COR-L47 (cell line): Measurements from ENCODE around the gene PRKN.

Experiments
- DNase-seq: peaks from one replicate; lab custom pipeline; 2025; lab: John Stamatoyannopoulos, UW

PRKN gene

GRCh38 chr6:162118706-162119105 is 608.9 kb downstream of the PRKN start:
- DNase-seq: no peak

DNA sequence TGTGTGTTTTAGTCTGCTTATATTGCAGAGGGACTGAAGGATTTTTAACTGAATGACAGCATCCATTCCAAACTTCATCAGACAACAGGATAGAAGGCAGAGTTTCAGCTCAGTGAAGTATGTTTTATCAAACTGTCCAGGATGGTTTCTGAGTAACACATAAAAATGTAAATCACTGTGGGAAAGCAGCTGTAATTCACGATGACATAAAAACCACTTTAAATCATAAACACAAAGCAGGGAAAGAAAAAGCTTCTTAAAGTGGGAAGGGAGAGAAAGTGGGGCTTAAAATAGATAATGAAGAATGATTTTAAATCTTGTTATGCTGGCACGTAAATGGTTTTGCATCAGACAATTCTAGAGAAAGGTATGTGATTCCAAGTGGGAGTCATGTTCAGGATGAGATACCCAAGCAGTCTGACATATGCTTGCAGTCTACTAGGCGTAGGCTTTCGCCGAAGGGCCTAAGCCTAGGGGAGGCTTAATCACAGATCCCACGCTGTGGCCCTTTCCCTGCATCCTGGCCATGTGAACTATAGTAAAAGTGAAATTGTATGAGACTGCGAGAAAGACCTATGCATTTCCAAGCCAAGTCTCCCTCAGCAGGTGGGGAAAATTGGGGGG is 610.6 kb downstream of the PRKN start:
- DNase-seq: no peak

- no peak for DNase-seq
These were observed 618.0 kb downstream of the PRKN start for GRCh38 chr6:162109480-162110050.

GRCh38 chr6:162108041-162108440 is 619.5 kb downstream of the PRKN start:
- DNase-seq: no peak

GRCh38 chr6:162100096-162100495 is 627.5 kb downstream of the PRKN start:
- DNase-seq: no peak

DNA sequence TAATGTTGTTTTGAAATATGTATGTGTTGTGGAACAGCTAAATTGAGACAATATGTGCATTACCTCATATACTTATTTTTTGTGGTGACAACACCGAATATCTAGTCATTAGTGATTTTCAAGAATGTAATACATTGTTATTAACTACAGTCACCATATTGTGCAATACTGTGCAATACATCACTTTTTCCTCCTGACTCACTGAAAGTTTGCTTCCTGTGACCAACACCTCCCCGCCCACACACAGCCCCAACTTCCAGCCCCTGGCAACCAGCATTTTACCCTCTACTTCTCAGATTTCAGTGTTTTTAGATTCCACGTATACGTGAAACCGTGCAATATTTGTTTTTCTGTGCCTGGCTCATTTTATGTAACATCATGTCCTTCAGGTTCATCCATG is 627.9 kb downstream of the PRKN start:
- DNase-seq: no peak

GRCh38 chr6:162092816-162093502 is 634.6 kb downstream of the PRKN start:
- DNase-seq: no peak

GRCh38 chr6:162090734-162091133 is 636.8 kb downstream of the PRKN start:
- DNase-seq: no peak

DNA sequence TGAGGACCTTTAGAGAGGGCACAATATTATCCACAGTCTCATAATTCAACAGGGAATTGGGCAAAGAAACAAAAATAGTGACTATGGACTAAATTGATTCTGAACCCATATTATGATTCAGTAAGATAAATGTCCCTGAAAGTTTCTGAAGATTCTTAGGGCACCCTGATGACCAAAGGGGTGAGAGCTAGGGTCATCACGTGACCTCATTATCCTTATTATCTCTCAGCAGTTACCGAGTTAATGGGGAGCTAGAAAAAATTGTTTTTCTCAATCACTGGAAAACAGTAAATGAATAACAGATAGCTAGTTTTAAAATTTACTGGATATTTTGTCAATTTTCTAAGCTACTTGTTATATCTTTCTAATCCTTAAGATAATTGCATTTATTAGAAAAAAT is 639.5 kb downstream of the PRKN start:
- no peak for DNase-seq

DNA sequence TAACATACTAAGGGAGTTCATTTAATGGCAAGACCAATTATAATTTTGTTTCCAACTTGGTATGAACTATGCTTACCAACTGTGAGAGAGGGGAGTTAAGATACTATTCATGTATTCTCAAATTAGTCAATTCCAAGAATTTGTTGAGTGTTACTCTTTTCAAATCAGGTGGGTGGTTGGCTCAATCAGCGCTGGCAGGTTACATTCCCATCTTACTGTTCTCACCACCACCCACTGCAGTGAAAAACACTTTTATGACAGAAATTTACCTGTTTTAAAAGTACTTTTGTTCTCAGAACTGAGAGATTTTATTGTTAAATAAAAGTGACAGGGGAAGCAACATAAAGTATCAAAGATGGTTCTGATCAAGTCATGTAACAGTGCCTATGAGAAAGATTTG is 642.0 kb downstream of the PRKN start:
- DNase-seq: no peak

- no peak for DNase-seq
These were observed 645.0 kb downstream of the PRKN start for GRCh38 chr6:162082520-162082919.

DNA sequence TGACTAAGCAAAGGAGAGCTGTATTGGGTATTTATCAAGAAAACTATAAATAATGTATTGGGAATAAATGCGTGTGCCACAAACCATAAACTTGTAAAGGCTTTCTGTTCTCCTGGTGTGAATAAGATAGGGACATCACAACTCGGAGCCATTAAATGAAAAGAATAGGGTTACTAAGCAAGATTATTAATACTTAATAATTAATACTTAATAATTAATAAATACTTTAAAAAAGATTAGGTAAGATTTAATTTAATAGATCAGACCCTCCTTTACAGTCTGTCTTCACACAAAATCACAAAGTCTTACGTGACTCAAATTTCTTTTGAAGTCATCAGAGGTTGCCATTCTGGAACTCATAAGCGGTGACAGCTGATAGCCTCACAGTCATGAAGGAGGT is 648.9 kb downstream of the PRKN start:
- DNase-seq: no peak

- no peak for DNase-seq
These were observed 649.4 kb downstream of the PRKN start for GRCh38 chr6:162078126-162078525.

- DNase-seq: no peak
These were observed 650.8 kb downstream of the PRKN start for GRCh38 chr6:162076816-162077215.

- DNase-seq: no peak
These were observed 652.8 kb downstream of the PRKN start for GRCh38 chr6:162074641-162075275.

DNA sequence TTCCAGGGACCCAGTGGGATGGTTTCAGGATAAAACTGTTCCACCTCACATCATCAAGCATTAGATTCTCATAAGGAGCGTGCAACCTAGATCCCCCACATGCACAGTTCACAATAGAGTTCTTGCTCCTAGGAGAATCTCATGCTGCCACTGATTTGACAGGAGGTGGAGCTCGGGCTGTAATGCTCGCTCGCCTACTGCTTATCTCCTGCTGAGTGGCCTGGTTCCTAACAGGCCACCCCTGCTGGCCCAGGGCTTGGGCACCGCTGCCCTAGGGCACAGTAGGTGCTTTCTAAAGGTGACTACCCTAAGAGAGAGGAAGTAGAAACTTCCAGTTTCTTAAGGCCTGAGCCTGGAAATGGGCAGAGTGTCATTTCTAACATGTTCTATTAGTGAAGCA is 656.9 kb downstream of the PRKN start:
- DNase-seq: no peak

- DNase-seq: no peak
These were observed 657.6 kb downstream of the PRKN start for GRCh38 chr6:162069995-162070394.

- no peak for DNase-seq
These were observed 659.2 kb downstream of the PRKN start for GRCh38 chr6:162068340-162068739.

- DNase-seq: no peak
These were observed 663.9 kb downstream of the PRKN start for GRCh38 chr6:162063666-162064065.

DNA sequence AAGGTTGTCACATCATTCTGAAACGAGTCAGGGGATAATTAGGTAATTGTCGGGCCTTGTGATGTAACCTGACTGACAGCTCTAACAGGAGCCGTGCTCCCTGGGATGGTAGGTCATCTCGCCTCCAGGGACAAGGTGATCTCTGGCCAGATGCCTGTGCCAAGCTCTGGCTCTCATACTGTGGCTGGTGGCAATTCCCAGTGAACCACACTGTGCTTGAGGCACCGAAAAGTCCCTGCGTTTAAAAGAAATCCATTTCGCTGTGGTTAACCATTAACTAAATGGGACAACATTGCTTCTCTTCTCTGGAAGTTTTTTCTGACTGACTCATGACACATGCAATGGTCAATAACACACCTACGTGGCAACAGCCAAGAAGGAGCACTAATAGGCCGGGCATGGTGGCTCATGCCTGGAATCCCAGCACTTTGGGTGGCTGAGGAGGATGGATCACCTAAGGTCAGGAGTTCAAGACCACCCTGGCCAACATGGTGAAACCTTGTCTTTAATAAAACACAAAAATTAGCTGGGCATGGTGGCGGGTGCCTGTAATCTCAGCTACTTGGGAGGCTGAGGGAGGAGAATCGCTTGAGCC is 669.2 kb downstream of the PRKN start:
- DNase-seq: no peak

DNA sequence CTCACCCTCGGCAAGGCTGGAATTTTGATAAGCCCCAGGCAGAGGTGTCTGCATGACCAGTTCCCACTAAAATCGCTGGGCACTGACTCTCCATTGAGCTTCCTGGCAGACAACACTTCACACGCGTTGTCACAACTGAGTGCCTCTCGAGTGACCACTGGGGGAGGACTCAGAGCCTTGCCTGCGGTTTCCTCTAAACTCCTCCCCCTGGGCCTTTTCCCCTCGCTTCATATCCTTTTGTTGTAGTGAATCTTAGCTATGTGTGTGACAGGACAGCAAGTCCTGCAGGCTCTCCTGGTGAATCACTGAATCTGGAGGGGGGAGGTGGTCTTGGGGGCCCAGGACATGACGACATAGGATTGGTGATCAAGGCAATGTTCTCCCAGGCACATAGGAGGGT is 670.8 kb downstream of the PRKN start:
- DNase-seq: no peak

DNA sequence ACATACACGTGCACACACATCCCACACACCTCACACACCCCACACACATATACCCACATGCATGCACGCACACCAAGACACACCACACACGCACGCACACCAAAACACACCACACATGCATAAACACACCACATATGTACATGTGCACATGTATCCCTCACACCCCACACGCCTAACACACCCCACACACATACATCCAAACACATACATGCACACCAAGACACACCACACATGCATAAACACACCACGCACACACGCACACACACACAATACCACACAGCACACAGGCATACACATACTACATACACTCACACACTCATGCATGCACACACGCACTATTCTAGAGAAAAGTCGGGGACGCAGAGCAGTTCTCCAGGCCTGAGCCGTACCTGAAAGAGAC is 671.5 kb downstream of the PRKN start:
- DNase-seq: no peak

DNA sequence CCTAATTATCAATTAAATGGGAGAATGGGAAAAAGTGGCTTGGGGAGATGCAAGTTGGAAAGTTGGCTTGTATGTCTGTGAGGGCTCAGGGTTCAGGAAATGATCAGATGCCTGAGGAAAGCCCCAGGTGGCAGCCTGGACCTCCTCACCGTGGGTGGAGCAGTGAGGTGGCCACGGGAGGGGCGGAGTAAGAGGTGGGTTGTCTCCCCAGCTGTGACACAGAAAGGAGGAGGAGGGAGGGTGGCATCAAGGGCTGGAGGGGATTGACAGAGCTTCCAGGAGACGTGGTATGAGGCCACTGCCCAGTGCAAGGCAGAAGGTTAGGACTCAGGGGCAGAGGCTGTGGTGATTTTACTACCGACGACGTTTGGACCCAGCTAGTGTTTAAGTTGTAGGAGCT is 672.2 kb downstream of the PRKN start:
- DNase-seq: no peak
